ENCODE results near the gene FLNB.

Gene FLNB

DNA sequence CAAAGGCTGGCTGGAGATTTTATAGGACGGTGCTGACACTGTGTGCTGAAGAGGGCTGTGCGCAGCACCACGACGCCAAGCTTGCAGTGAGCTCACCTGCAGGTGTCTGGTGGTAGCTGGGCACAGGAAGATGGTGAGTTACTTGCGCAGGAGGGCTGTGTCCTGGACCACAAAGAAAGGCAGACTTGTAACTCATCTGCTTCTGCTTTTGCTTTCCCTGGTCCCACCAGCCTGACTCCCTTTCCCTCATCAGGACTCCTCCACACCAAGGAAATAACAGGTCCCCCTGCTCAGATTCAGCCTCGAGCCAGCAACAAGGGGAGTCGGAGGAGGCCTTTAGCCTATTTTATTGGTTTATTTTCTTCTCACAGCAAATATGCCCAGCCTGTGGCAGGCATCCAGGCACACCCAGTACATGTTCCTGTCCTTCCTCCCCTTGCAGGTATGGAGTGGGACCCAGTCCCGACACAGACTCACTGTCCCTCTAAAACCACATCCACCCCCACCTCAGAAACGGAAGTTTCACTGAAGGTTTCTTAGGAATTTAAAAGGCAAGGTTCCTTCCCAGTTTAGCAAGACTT lies 35.6 kb upstream of the FLNB start:
- TF ChIP-seq TAF1 (IDR thresholded peaks at IDR 0.05; ENCODE audit: borderline replicate concordance, insufficient read depth, low read length) (no peak), FOXP2 (optimal IDR thresholded peaks at IDR 0.05; ENCODE audit: borderline replicate concordance, extremely low read depth, extremely low read length, insufficient read depth) (no peak), POLR2AphosphoS5 (IDR thresholded peaks at IDR 0.05; ENCODE audit: low read depth, low read length) (no peak), SIN3A (IDR thresholded peaks at IDR 0.05; ENCODE audit: borderline replicate concordance, insufficient read depth, low read length) (no peak)
- TF ChIP-seq, protein P1, sequence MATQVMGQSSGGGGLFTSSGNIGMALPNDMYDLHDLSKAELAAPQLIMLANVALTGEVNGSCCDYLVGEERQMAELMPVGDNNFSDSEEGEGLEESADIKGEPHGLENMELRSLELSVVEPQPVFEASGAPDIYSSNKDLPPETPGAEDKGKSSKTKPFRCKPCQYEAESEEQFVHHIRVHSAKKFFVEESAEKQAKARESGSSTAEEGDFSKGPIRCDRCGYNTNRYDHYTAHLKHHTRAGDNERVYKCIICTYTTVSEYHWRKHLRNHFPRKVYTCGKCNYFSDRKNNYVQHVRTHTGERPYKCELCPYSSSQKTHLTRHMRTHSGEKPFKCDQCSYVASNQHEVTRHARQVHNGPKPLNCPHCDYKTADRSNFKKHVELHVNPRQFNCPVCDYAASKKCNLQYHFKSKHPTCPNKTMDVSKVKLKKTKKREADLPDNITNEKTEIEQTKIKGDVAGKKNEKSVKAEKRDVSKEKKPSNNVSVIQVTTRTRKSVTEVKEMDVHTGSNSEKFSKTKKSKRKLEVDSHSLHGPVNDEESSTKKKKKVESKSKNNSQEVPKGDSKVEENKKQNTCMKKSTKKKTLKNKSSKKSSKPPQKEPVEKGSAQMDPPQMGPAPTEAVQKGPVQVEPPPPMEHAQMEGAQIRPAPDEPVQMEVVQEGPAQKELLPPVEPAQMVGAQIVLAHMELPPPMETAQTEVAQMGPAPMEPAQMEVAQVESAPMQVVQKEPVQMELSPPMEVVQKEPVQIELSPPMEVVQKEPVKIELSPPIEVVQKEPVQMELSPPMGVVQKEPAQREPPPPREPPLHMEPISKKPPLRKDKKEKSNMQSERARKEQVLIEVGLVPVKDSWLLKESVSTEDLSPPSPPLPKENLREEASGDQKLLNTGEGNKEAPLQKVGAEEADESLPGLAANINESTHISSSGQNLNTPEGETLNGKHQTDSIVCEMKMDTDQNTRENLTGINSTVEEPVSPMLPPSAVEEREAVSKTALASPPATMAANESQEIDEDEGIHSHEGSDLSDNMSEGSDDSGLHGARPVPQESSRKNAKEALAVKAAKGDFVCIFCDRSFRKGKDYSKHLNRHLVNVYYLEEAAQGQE (IDR thresholded peaks at IDR 0.05; ENCODE audit: insufficient read depth in 1 of 2, low read depth in 2 of 2, low read length in 2 of 2): no peak

DNA sequence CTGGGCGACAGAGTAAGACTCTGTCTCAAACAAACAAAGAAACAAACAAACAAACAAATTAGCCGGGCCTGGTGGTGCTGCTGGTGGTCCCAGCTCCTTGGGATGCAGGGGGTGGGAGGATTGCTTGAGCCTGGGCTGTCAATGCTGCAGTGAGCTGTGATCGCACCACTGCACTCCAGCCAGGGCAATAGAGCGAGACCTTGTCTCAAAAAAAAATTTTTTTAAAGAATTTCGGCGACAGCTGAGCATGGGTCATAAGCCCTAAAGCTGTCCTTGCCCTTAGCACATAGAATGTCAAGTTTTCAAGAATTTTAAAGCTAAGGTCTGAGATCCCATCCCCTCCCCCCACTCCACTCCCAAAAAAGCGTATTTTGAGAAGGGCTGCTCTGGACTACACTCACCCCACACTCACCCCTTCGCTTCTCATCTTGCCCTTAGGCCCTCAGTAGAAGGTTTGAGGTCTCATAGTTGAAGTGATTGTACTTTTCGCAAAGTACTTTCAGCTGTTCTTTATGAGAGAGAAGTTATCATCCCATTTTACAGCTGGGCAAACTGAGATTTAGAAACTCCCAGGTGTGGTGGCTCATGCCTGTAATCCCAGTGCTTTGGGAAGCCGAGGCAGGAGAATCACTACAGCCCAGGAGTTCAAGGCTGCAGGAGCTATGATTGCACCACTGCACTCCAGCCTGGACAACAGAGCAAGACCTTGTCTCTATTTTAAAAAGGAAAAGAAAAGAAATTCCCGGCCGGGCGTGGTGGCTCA lies 34.3 kb upstream of the FLNB start:
- TF ChIP-seq, protein P1 (IDR thresholded peaks at IDR 0.05; ENCODE audit: insufficient read depth in 1 of 2, low read depth in 2 of 2, low read length in 2 of 2): no peak
- no peak for TF ChIP-seq FOXP2 (optimal IDR thresholded peaks at IDR 0.05; ENCODE audit: borderline replicate concordance, extremely low read depth, extremely low read length, insufficient read depth)
- TF ChIP-seq TAF1 (IDR thresholded peaks at IDR 0.05; ENCODE audit: borderline replicate concordance, insufficient read depth, low read length): no peak
- no peak for TF ChIP-seq SIN3A (IDR thresholded peaks at IDR 0.05; ENCODE audit: borderline replicate concordance, insufficient read depth, low read length)
- TF ChIP-seq POLR2AphosphoS5 (IDR thresholded peaks at IDR 0.05; ENCODE audit: low read depth, low read length): no peak

GRCh38 chr3:57974796-57975388 lies 33.3 kb upstream of the FLNB start:
- TF ChIP-seq TAF1 (IDR thresholded peaks at IDR 0.05; ENCODE audit: borderline replicate concordance, insufficient read depth, low read length): no peak
- TF ChIP-seq, protein P1 (IDR thresholded peaks at IDR 0.05; ENCODE audit: insufficient read depth in 1 of 2, low read depth in 2 of 2, low read length in 2 of 2): 0 out of 4 replicates have a peak, but pooled peaks of 1 of the 2 experiments have one; percentile 44

GRCh38 chr3:57977818-57978235 lies 30.4 kb upstream of the FLNB start:
- no peak for TF ChIP-seq SIN3A (IDR thresholded peaks at IDR 0.05; ENCODE audit: borderline replicate concordance, insufficient read depth, low read length)
- no peak for TF ChIP-seq POLR2AphosphoS5 (IDR thresholded peaks at IDR 0.05; ENCODE audit: low read depth, low read length)
- no peak for TF ChIP-seq TAF1 (IDR thresholded peaks at IDR 0.05; ENCODE audit: borderline replicate concordance, insufficient read depth, low read length)
- no peak for TF ChIP-seq FOXP2 (optimal IDR thresholded peaks at IDR 0.05; ENCODE audit: borderline replicate concordance, extremely low read depth, extremely low read length, insufficient read depth)
- TF ChIP-seq, protein P1 (IDR thresholded peaks at IDR 0.05; ENCODE audit: insufficient read depth in 1 of 2, low read depth in 2 of 2, low read length in 2 of 2): no peak

Measured in PFSK-1 (cell line).